Trophoblast cell (in vitro differentiated cells and primary cell): ENCODE data around the gene KRTAP10-4.
"Not testable (repeated sequence)": the region's sequence is repeated elsewhere in the genome, so short reads cannot be mapped to it uniquely, and the experiment has no call there.

Experiments used
- DNase-seq, 2 donors: peaks; one replicate each; pipeline ENCODE4 v3.0.0-alpha.2; 2016
- H2AFZ ChIP-seq: 2 replicates; pipeline ENCODE4 v1.6.1; 2013; ENCODE audit warnings: low read length, moderate library complexity, mild to moderate bottlenecking; ENCODE audit not compliant: insufficient read depth, poor library complexity
- H2AK5ac ChIP-seq: 2 replicates; pipeline ENCODE4 v1.6.1; 2013; ENCODE audit warnings: mild to moderate bottlenecking, low read length
- H2BK120ac ChIP-seq: 2 replicates; pipeline ENCODE4 v1.6.1; 2013; ENCODE audit warnings: low read length, mild to moderate bottlenecking, moderate library complexity; ENCODE audit not compliant: insufficient read depth, poor library complexity
- H2BK12ac ChIP-seq: 2 replicates; pipeline ENCODE4 v1.6.1; 2013; ENCODE audit warnings: mild to moderate bottlenecking, low read length, moderate library complexity
- H2BK5ac ChIP-seq: 2 replicates; pipeline ENCODE4 v1.6.1; 2013; ENCODE audit warnings: low read length, low read depth, moderate library complexity, mild to moderate bottlenecking; ENCODE audit not compliant: poor library complexity
- H3K14ac ChIP-seq: 2 replicates; pipeline ENCODE4 v1.6.1; 2013; ENCODE audit warnings: mild to moderate bottlenecking, low read length
- H3K18ac ChIP-seq: 2 replicates; pipeline ENCODE4 v1.6.1; 2013; ENCODE audit warnings: mild to moderate bottlenecking, low read length
- H3K23ac ChIP-seq: 2 replicates; pipeline ENCODE4 v1.6.1; 2013; ENCODE audit warnings: low read length
- H3K27ac ChIP-seq: 2 replicates; pipeline ENCODE4 v1.5.1; 2013; ENCODE audit warnings: low read depth, mild to moderate bottlenecking, inconsistent platforms, low read length, moderate library complexity
- H3K27me3 ChIP-seq: 2 replicates; pipeline ENCODE4 v1.6.1; 2013; ENCODE audit warnings: inconsistent platforms, mild to moderate bottlenecking, low read length, moderate library complexity; ENCODE audit not compliant: insufficient read depth
- H3K36me3 ChIP-seq, 2 experiments: 1 replicate in 1 of 2; 2 replicates in 1 of 2; pipeline ENCODE4 v1.6.1; 2013; ENCODE audit warnings: low read length in 2 of 2, mild to moderate bottlenecking in 2 of 2, moderate library complexity in 1 of 2; ENCODE audit not compliant: insufficient read depth in 2 of 2, control insufficient read depth in 1 of 2
- H3K4ac ChIP-seq: 2 replicates; pipeline ENCODE4 v1.6.1; 2013; ENCODE audit warnings: low read depth, mild to moderate bottlenecking, low read length, moderate library complexity
- H3K4me1 ChIP-seq, 2 experiments: 1 replicate in 1 of 2; 2 replicates in 1 of 2; pipeline ENCODE4 v1.6.1; 2013; ENCODE audit warnings: low read length in 2 of 2, mild to moderate bottlenecking in 2 of 2, moderate library complexity in 1 of 2; ENCODE audit not compliant: insufficient read depth in 2 of 2, control insufficient read depth in 1 of 2
- H3K4me2 ChIP-seq: 2 replicates; pipeline ENCODE4 v1.6.1; 2013; ENCODE audit warnings: inconsistent platforms, mild to moderate bottlenecking, low read length, moderate library complexity
- H3K4me3 ChIP-seq: 2 replicates; pipeline ENCODE4 v1.5.1; 2013; ENCODE audit warnings: mild to moderate bottlenecking, low read depth, low read length, inconsistent platforms
- H3K79me1 ChIP-seq: one replicate; pipeline ENCODE4 v1.6.1; 2013; ENCODE audit warnings: low read length
- H3K79me2 ChIP-seq: 2 replicates; pipeline ENCODE4 v1.6.1; 2013; ENCODE audit warnings: low read length, mild to moderate bottlenecking; ENCODE audit not compliant: control insufficient read depth, insufficient read depth, poor library complexity
- H3K9ac ChIP-seq: 2 replicates; pipeline ENCODE4 v1.6.1; 2013; ENCODE audit warnings: mild to moderate bottlenecking, low read length
- H3K9me3 ChIP-seq: 2 replicates; pipeline ENCODE4 v1.6.1; 2013; ENCODE audit warnings: low read depth, mild to moderate bottlenecking, control low read depth, inconsistent platforms, low read length; ENCODE audit not compliant: insufficient read depth
- H4K12ac ChIP-seq: 2 replicates; pipeline ENCODE4 v1.6.1; 2013; ENCODE audit warnings: low read depth, mild to moderate bottlenecking, low read length, moderate library complexity
- H4K8ac ChIP-seq: 2 replicates; pipeline ENCODE4 v1.6.1; 2013; ENCODE audit warnings: low read depth, mild to moderate bottlenecking, low read length, moderate library complexity
- H4K91ac ChIP-seq: one replicate; pipeline ENCODE4 v1.6.1; 2013; ENCODE audit warnings: low read depth, mild to moderate bottlenecking, low read length, moderate library complexity
- WGBS: extraction: QIAGEN DNeasy Blood & Tissue Kit; methylation state at CpG from one replicate; pipeline ENCODE4 v1.1.7; 2013; ENCODE audit warnings: missing lambda C conversion rate; ENCODE audit not compliant: insufficient read length, insufficient coverage; ENCODE audit errors: extremely low coverage; 5-methylcytosine and 5-hydroxymethylcytosine counted together

The KRTAP10-4 gene

GRCh38 chr21:44591801-44592130 is 18.2 kb downstream of the KRTAP10-4 start:
- H2BK12ac ChIP-seq, H3K4ac ChIP-seq, H3K27me3 ChIP-seq, H2BK5ac ChIP-seq, H3K23ac ChIP-seq, H2AFZ ChIP-seq, H4K12ac ChIP-seq, H3K9me3 ChIP-seq, H4K91ac ChIP-seq, H3K14ac ChIP-seq, DNase-seq, H3K79me2 ChIP-seq, H3K4me2 ChIP-seq, H2AK5ac ChIP-seq, H3K4me3 ChIP-seq, H3K9ac ChIP-seq, H3K36me3 ChIP-seq, H3K18ac ChIP-seq, H2BK120ac ChIP-seq, H4K8ac ChIP-seq, H3K27ac ChIP-seq: not testable (repeated sequence)
- peaks cover 3 to 17% of the 10 kb centered on the region in 2 experiments for H3K4me1 ChIP-seq
- WGBS, result no CpG with 5 or more reads among the region's 4 CpGs
- peaks cover 10% of the 10 kb centered on the region for H3K79me1 ChIP-seq

- H4K8ac ChIP-seq, result no peak within 1 kb of the TSS
- peak within 1 kb of the TSS; percentile 27 for H2AK5ac ChIP-seq
- H3K14ac ChIP-seq, result no peak within 1 kb of the TSS
- no peaks in the 10 kb centered on the region for H3K36me3 ChIP-seq
- no peak within 1 kb of the TSS for H3K4me2 ChIP-seq
- no peak within 1 kb of the TSS for H3K4me3 ChIP-seq
- H3K79me2 ChIP-seq, result no peaks in the 10 kb centered on the region
- H2BK5ac ChIP-seq, result no peak within 1 kb of the TSS
- H3K9me3 ChIP-seq, result peaks cover 4% of the 10 kb centered on the region
- H3K9ac ChIP-seq, result no peak within 1 kb of the TSS
- no peak within 1 kb of the TSS for H3K27ac ChIP-seq
- H3K23ac ChIP-seq, result no peak within 1 kb of the TSS
- no peak within 1 kb of the TSS for H2AFZ ChIP-seq
- peak within 1 kb of the TSS; percentile 49 for H4K91ac ChIP-seq
- H4K12ac ChIP-seq, result no peak within 1 kb of the TSS
- peaks cover 10% of the 10 kb centered on the region for H3K79me1 ChIP-seq
- DNase-seq, result no peak
- H2BK120ac ChIP-seq, result peak within 1 kb of the TSS; percentile 41
- no CpG with 5 or more reads among the region's 33 CpGs for WGBS
- H3K4me1 ChIP-seq, result peaks cover 3 to 17% of the 10 kb centered on the region in 2 experiments
- peak within 1 kb of the TSS; percentile 29 for H2BK12ac ChIP-seq
- no peak within 1 kb of the TSS for H3K4ac ChIP-seq
- H3K18ac ChIP-seq, result no peak within 1 kb of the TSS
- no peaks in the 10 kb centered on the region for H3K27me3 ChIP-seq
Measured at GRCh38 chr21:44592446-44593311, 19.1 kb downstream of the KRTAP10-4 start, which contains the start of gene KRTAP10-6. KRTAP10-6 (minus strand) TSS chr21:44592505; CDS start chr21:44592484, 21 bp downstream.

GRCh38 chr21:44593598-44594405 is 20.3 kb downstream of the KRTAP10-4 start:
- peak overlapping the region; percentile 47 for H4K12ac ChIP-seq
- no peaks in the 10 kb centered on the region for H3K27me3 ChIP-seq
- no peak overlapping the region for H3K4me3 ChIP-seq
- no peak overlapping the region for H3K27ac ChIP-seq
- H3K4me1 ChIP-seq, result peaks cover 3 to 17% of the 10 kb centered on the region in 2 experiments
- H2BK12ac ChIP-seq, result peak overlapping the region; percentile 16
- H3K18ac ChIP-seq, result no peak overlapping the region
- DNase-seq, result peak; percentile 28 to 44
- no peak overlapping the region for H3K23ac ChIP-seq
- no peak overlapping the region for H3K4ac ChIP-seq
- peak overlapping the region; percentile 8 for H2BK120ac ChIP-seq
- peak overlapping the region; percentile 1 for H2BK5ac ChIP-seq
- H3K79me2 ChIP-seq, result no peaks in the 10 kb centered on the region
- peak overlapping the region; percentile 66 for H3K14ac ChIP-seq
- H3K9me3 ChIP-seq, result peaks cover 4% of the 10 kb centered on the region
- no peak overlapping the region for H3K4me2 ChIP-seq
- peaks cover 10% of the 10 kb centered on the region for H3K79me1 ChIP-seq
- no peak overlapping the region for H3K9ac ChIP-seq
- no peak overlapping the region for H2AK5ac ChIP-seq
- no peaks in the 10 kb centered on the region for H3K36me3 ChIP-seq
- H4K8ac ChIP-seq, result peak overlapping the region; percentile 5
- H4K91ac ChIP-seq, result peak overlapping the region; percentile 69
- H2AFZ ChIP-seq, result no peak overlapping the region
- no CpG with 5 or more reads among the region's 20 CpGs for WGBS

GRCh38 chr21:44594406-44594916 is 20.9 kb downstream of the KRTAP10-4 start:
- H3K79me2 ChIP-seq, result no peaks in the 10 kb centered on the region
- peak overlapping the region; percentile 27 for H2BK12ac ChIP-seq
- no peak overlapping the region for H3K27ac ChIP-seq
- H3K4me2 ChIP-seq, result no peak overlapping the region
- DNase-seq, result no peak
- H2BK5ac ChIP-seq, result no peak overlapping the region
- peaks cover 3 to 17% of the 10 kb centered on the region in 2 experiments for H3K4me1 ChIP-seq
- no peak overlapping the region for H3K9ac ChIP-seq
- no peak overlapping the region for H4K12ac ChIP-seq
- H3K36me3 ChIP-seq, result no peaks in the 10 kb centered on the region
- no peak overlapping the region for H2AFZ ChIP-seq
- peak overlapping the region; percentile 7 for H2BK120ac ChIP-seq
- no peak overlapping the region for H3K4ac ChIP-seq
- H3K79me1 ChIP-seq, result peaks cover 10% of the 10 kb centered on the region
- H3K9me3 ChIP-seq, result peaks cover 4% of the 10 kb centered on the region
- H4K91ac ChIP-seq, result peak overlapping the region; percentile 69
- no peak overlapping the region for H4K8ac ChIP-seq
- H3K18ac ChIP-seq, result no peak overlapping the region
- no peak overlapping the region for H2AK5ac ChIP-seq
- no peak overlapping the region for H3K14ac ChIP-seq
- H3K27me3 ChIP-seq, result no peaks in the 10 kb centered on the region
- no peak overlapping the region for H3K23ac ChIP-seq
- WGBS, result no CpG with 5 or more reads among the region's 12 CpGs
- no peak overlapping the region for H3K4me3 ChIP-seq
